ENCODE results near the gene RBM47.
"Not testable (repeated sequence)": the region's sequence is repeated elsewhere in the genome, so short reads cannot be mapped to it uniquely, and the experiment has no call there.

Gene RBM47

DNA sequence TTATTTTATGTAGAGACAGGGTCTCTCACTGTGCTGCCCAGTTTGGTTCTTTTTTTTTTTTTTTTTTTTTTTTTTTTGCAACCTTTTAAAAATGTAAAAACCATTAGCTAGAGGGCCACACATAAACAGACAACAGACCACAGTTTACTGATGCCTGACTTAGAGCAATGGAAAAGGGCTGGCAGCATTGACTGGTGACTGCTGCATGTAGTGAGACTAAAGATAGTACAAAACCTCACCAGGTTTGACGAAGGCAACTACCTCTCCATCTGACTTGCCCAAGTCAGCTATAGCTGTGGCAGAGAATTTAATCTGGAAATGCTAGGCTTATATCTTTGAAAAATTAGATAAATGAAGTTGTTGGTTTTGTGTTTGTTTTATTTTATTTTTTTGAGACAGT, 102.9 kb downstream of the RBM47 start:
- DNase-seq (ENCODE audit: low read depth) = no peak

DNA sequence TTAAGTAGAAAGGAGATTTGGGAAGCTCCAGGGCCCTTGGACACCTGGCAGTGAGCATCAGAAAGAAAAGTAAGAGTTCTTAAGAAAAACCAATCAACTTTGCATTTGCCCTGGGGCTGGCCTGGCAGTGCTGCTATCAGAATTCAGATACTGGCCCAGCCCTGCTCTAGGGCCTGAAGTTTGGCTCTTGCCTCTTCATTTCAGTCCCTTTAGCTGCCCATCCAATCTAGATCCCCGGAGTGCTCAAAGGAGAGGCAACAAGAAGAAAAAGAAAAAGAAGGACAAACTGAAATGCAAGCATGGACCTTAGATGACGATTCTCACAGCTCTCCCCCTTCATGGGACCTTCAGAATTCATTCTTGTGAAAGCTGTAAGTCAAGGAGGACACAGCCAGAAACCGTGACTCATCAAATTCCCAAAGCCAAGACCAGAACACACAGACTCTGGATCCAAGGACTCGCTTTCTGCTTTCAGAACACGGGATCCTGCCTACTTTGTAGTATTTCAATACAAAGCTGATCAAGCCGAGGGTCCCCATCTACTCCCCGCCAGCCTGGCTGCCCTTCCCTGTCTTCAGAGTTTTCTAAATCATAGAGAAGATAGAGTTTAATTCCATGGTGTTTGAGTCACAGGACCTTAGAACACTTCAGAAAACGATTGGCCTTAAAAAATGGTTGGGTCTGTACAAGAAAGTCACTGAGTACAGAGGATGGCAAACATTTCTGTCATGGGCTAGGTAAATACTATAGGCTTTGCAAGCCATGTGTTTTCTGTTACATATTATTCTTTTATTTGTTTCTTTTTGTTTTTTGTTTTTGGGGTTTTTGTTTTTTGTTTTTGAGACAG, 103.7 kb downstream of the RBM47 start:
- no peak for DNase-seq (ENCODE audit: low read depth)

DNA sequence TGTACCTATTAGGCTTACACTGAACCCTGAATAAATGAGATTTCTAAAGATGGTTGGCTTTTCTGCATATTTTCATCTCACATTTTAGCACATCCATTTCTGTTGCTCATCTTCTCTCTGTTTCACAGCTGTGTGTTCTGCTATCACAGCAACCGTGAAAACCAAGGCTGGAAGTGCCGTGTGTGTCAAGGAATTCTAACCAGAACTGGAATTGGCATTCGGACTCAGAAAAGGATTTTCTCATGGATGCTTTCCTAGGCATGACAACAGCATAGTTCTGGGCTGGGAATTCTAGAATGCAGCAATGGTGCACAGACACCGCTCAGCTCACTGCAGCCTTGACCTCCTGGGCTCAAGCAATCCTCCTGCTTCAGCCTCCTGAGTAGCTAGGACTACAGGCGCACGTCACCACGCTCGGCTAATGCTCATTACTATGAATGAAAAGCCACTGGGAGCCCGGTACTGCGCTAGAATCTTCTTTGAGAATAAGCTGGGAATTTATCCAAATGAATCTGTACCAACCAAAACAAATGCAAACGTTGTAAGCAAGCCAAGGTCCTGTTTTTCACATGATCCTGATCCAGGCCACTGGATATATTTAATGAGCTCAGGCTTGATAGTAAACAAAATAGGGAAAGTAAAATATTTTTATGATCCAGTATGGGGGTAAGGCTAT, 105.2 kb downstream of the RBM47 start:
- no peak for DNase-seq (ENCODE audit: low read depth)

DNA sequence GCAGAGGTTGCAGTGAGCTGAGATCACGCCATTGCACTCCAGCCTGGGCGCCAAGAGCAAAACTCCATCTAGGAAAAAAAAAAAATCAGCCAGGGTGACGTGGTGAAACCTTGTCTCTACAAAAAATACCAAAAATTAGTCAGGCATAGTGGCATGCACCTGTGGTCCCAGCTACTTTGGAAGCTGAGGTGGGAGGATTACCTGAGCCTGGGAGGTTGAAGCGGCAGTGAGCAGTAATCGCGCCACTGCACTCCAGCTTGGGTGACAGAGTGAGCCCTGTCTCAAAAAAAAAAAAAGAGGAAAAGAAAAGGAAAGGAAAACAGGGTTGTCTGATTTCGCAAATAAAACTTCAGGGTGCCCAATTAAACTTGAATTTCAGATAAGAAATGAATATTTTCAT, 106.1 kb downstream of the RBM47 start:
- DNase-seq (ENCODE audit: low read depth) = no peak

DNA sequence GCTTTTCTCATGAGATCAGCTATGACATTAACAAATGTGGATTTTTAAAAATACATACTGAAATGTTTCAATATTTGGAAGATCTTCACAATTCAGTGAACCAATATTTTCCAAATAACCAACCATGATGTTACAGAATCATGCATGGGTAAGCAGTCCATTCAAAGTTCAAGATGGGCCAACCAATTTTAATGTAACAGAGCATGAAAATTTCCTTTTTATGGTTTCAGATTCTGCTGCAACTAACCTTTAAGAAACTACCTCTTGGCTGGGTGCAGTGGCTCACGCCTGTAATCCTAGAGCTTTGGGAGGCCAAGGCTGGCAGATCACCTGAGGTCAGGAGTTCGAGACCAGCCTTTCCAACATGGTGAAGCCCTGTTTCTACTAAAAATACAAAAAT, 107.7 kb downstream of the RBM47 start:
- no peak for DNase-seq (ENCODE audit: low read depth)

DNA sequence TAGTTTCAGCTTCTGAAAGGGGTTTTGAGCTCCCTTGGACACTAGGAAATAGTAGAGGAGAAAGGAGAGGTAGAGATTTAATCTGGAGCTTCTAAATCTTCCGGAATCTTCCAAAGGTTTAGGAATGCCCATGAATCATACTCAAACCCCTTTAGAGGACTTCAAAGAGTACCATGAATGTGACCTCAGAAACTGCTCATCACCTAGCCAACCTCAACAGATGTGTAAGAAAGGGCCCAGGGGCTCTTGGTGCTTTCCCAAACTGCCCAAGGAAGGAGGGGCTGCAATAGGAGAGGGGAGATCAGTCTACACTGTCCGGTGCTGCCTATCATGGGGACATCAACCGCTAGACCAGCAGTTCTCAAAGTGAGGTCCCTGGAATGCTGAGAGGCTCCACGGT, 109.1 kb downstream of the RBM47 start:
- DNase-seq (ENCODE audit: low read depth) = no peak

DNA sequence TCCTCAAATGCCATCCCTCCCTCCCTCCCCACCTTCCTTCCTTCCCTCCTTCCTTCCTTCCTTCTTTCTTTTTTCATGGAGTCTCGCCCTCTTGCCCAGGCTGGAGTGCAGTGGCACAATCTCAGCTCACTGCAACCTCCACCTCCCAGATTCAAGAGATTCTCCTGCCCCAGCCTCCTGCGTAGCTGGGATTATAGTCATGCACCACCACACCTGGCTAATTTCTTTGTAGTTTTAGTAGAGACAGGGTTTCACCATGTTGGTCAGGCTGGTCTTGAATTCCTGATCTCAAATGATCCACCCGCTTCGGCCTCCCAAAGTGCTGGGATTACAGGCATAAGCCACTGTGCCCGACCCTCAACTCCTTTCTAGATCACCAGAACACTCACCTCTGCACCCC, 112.6 kb downstream of the RBM47 start:
- DNase-seq (ENCODE audit: low read depth) = not testable (repeated sequence)

DNA sequence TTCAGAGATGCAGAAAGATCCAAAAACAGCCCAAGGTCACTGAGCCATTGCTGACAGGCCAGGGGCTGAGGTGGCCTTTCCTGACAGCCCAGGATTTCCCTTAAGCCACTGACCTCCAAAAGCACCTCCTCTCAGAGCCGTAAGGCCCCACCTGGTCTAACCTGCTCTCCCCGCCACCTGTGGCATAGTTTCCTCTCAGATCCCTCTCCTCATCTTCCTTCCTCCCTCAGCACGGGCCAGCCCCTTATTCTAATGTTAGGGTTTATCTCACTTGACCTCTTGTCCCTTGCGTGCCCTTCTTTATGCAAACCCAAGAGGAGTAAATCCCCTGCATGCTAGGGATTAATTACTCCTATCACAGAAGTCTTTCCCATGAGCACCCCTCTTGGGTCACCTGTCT, 113.0 kb downstream of the RBM47 start:
- no peak for DNase-seq (ENCODE audit: low read depth)

DNA sequence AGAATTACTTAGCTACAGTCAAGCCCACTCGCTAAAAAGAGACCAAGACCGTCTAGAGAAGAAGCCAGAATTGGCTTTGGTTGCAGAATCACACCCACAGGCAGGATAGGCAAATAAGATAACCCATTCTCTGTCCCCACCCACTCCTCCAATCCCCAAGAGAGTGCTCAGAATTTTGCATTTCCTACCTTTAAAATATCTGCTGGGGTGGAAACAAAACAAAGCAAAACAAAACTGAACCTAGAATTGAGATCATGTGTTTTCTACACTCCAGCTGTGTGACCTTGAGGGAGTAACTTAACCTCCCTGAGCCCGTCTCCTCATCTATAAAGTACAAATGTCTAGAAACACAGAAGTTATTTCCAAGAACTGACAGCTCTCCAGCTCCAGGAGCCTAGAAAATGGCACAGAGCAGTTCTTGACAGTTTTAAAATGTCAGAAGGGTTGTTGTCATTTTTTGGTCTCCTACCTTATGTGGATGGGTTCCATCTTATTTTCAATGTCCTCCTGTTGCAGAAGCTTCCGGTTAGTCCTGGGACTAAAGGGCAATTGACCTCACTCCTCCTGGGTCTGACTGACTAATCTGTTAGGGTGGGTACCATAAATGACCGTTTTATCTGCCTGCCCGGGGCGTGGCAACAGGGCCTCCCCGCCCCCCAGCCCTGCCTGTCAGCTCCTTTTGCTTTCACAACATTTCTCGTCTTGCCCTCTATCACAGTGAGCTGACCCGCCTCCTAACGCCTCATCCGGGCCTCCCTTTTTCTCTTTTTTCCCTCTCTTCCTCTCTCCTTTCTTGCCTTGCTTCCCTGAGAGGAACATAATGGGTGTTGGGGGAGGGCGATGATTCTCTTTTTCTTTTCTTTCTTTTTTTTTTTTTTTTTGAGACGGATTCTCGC, 114.0 kb downstream of the RBM47 start:
- no peak for DNase-seq (ENCODE audit: low read depth)

DNA sequence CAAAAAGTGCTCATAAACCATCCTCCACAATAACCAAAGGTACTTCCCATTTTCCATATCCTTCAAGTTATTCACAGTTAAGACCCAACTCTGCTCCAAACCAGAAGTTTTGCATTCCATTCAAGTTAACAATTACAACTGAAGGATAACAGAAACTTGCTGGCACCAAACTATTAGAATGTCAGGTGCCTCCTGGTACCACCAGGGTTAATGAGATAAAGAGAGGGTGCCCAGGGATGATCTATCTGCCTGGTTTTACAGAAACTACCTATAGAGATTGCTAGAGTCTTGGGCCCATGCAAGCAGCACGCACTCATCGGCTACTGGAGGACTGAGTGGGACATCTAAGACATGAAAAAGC, 114.6 kb downstream of the RBM47 start:
- DNase-seq (ENCODE audit: low read depth) = no peak

DNA sequence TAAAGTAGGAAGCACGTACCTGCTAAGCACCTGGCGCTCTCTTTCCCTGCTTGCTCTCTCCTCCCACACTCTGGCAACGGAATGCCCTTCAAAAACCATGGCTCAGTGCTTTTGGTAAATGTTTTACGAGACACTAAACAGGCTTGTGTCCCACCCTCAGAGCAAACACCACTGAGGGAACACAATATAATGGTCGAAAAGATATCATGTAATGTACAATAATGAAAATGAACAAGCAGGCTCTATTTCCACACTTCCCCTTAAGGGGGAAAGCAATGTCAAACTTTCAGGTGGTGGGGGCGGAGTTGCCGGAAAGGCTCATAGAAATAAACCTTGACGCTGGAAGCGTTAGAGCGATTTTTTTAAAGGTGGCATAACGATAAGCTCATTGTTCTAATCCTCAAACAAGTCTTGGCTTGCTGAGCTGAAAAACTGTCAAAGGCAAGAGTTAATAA, 115.1 kb downstream of the RBM47 start:
- DNase-seq (ENCODE audit: low read depth) = no peak

DNA sequence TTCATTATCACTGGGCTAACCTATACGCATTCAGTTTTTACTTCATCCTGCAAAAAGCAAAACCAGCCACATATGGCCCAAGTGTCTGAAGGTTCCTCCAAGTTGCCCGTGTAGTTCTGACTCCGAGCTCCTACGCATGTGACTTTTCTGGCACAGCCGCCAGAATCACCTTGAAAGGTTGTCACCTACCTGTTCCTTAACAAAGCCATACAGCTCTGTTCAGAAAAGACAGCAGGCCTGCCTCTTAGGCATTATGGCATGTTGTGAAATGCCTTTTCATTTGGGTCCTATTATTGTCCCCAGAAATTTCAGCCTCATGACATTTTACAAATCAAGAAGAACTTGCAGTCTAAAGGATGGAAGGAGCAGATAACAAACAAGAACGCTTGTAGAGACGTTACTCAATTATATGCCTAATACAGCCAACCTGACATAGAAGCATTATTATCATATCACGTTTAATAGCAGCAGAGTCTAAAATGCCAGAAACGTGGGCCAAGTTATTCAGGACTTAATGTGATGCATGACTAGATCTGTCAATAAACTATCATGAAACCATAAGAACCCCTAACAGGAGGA, 118.5 kb downstream of the RBM47 start:
- no peak for DNase-seq (ENCODE audit: low read depth)

DNA sequence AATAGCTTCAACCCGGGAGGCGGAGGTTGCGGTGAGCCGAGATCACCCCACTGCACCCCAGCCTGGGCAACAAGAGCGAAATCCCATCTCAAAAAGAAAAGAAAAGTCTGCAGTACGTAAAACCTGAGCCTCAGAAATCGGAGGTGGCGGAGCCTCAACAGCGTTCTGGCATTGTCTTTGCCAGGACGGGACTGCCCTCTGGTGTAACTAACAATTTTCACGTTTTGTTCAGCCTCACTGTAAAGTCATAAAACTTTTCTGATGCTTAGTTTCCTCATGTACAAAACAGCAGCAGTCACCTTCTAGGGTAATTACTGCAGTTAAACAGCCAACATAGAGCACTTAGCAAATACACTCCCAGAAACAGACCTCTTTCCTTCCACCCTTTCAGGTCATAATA, 121.7 kb downstream of the RBM47 start:
- DNase-seq (ENCODE audit: low read depth) = no peak

DNA sequence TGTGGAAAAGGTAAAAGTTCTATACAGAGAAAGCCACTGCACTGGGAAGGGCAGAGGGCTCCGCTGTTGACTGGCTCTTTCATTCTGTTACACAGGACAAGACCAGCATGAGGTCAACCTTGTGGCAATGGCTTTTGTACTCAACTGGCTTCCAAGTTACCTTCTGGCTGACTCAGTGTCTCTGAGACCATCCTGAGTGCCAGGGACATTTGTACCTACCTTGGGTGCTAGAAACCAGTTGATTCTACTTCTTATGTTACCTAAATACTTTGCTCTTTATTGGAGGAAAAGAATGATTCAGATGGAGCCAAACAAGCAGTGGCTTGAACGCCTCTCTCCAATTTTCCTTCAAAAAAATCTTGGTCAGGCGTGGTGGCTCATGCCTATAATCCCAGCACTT, 123.2 kb downstream of the RBM47 start:
- DNase-seq (ENCODE audit: low read depth) = no peak

DNA sequence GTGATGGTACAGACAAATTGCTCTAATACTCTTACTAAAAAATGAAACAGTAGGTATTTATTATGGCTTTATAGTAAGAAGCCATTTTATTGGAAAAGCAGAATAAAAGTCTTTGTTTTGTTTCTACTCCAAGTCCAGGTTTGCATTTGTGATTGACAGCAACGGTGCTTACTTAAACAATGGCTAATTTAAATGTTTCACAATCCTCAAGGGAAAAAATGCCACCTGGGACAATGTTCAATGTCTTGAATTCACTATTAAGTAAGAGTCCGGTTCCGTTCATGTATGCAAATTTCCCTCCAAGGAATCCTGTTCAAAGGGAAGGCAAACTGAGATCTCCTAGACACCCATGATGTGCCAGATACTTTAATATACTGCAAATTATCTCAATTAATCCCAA, 123.6 kb downstream of the RBM47 start:
- no peak for DNase-seq (ENCODE audit: low read depth)

DNA sequence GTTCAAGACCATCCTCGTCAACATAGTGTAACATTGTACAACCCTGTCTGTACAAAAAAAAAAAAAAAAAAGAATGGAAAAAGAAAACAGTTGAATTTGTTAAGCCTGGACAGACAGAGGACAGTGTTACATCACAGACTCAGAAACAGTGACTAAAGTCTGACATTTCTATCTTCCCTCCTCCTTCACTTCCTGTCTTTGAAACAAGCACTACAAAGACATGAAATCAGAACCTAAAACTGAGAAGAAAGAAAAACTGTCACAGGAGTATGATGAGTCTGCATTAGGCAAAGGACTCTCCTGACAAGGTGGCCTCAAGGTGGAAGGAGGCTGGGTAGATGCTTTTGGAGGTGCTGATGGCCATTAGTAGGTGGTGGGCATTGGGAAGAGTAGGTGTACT, 126.7 kb downstream of the RBM47 start:
- no peak for DNase-seq (ENCODE audit: low read depth)

DNA sequence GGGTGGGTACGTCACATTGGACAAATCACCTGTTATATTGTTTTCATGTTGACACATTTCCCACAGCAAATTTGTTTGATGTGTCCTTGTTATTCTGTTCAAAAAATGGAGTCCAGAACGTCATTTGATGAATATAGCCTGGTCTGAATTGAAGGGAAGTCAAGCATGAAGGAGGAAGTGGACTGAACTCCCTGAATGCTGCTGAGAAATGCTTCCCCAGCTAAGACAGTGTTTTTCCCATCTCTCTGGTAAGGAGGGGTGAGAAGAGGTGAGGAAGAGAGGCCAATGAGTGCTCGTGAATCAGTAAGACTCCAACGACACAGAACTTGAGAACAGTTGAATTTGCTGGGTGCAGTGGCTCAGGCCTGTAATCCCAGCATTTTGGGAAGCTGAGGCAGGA, 127.4 kb downstream of the RBM47 start:
- no peak for DNase-seq (ENCODE audit: low read depth)

DNA sequence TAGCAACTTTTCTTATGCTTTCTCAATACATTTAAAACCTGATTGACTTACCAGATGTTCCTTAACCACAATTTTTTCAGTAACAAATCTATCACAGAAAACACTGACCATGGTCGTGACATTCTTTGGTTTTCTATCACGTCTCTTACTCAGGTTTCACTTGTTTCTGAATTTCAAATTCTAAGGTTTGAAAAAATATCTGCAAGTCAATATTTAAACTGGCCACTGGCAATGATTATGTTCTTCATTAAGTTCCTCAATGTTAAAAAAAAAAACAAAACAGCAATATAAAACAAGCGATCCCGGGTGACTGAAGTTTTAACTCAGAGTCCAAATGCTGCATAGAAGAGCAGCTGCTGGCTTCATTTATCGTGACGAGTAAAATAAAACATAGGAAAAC, 128.9 kb downstream of the RBM47 start:
- DNase-seq (ENCODE audit: low read depth) = no peak

DNA sequence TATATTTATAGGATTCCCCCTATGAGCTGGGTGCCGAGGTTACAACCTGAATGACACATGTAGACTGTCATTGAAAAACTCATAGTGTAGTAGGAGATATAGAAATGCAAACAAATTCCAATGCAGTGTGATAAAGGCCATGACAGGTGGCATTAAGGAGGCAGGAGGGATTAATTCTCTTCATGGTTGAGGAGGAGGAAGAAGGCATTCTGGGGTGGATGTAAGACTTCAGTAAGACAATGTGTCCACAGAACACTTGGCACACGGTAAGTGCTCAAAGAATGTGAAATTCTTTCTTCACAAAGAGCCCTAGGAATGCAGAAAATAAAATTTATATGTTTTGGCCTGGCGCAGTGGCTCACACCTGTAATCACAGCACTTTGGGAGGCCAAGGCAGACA, 136.5 kb downstream of the RBM47 start:
- DNase-seq (ENCODE audit: low read depth) = no peak

DNA sequence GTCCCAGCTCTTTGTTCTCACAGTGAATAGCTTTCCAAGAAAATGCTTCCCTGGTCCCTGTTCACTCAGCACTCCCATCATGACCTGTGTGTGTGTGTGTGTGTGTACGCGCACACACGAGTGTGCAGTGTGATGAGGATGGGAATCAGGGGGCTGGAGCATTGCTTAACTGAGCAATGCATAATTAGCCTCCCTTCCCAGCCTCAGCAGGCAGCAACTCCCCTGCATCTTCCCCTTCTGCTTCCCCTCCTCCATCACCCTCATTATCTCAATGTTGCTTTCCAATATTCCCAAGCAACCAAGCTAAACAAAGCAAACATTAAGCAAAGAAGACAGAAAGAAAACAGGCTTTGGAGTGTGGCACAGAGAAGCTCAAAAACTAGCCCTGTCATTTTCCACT, 137.0 kb downstream of the RBM47 start:
- no peak for DNase-seq (ENCODE audit: low read depth)

DNA sequence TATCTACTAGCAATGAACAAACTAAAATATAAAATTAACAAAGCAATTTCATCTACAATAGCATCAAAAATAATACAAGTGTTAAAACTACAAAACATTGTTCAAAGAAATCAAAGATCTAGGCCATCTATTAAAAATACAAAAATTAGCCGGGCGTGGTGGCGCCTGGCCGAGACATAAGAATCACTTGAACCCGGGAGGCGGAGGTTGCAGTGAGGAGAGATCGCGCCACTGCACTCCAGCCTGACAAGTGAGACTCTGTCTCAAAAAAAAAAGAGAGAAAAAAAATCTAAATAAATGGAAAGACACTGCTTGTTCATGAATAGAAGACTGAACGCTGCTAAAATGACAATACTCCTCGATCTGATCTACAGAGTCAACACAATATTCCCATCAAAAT, 139.2 kb downstream of the RBM47 start:
- no peak for DNase-seq (ENCODE audit: low read depth)

DNA sequence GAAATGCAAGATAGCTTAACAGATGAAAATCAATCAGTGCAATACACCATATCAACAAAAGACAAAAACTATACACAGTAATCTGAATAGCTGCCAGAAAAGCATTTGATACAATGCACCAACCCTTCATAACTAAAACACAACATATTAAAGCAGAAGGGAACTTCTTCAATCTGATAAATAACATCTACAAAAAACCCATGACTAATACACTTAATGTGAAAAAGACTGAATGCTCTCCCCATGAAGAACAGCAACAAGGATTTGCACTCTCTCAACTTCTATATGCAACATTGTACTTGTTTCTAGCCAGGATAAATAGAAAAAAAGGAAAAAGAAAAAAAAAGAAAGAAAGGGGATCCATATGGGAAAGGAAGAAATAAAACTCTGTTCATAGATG, 139.7 kb downstream of the RBM47 start:
- no peak for DNase-seq (ENCODE audit: low read depth)

All from T-helper 22 cell (primary cell).